Measurements from ENCODE around the gene C1RL. TPM values are rescaled to one million over a fixed set of nuclear protein-coding genes. Genes with fewer than 3 reads are reported as not detected.
A peak's percentile ranks its signal among the peaks of the same experiment; 100 is the strongest.

The C1RL gene
- total RNA-seq (2021) = 70.4 and 72.9 TPM in 2 replicates
- percentile 87 among the genes with signal in this experiment for Bru-seq, nascent RNA
- percentile 93 among the genes with signal in this experiment for BruChase-seq, experiment 1, labeled RNA remaining after a 2-hour chase
- percentile 87 among the genes with signal in this experiment for BruChase-seq, experiment 2, labeled RNA remaining after a 6-hour chase
- long read RNA-seq, partial matches to known transcripts = 3 of 17 reads
- long read RNA-seq, other reads (novel, unspliced or antisense) = 11 of 17 reads

- DNase-seq = peak; percentile 72 to 91
- peak within 1 kb of the TSS; percentile 88 for H2AFZ ChIP-seq
- POLR2A ChIA-PET (ENCODE audit: unreplicated experiment) = interaction anchor here (0.5 to 2.3 kb wide), 13 partner anchors 10 to 577 kb away, joined by 3 to 27 read pairs (median 4); partner anchors contain the start of genes C12orf57, GAPDH and RNU7-1
- H3K27ac ChIP-seq = peak within 1 kb of the TSS; percentile 76
- TF ChIP-seq CTCF (conservative IDR thresholded peaks at IDR 0.05) (peak; percentile 97), EZH2 (IDR thresholded peaks at IDR 0.05; ENCODE audit: low read depth) (no peak)
- peaks cover 11% of the 10 kb centered on the region for H3K9me3 ChIP-seq (ENCODE audit: insufficient read depth, low read depth)
- peak within 1 kb of the TSS; percentile 79 for H3K4me3 ChIP-seq
- peaks cover 39% of the 10 kb centered on the region for H3K79me2 ChIP-seq (ENCODE audit: low read depth)
- intact Hi-C loops (cut with micrococcal nuclease; ENCODE audit: unreplicated experiment) = loop anchor here (1.0 to 2.0 kb wide), 7 partner anchors 17 to 240 kb away; partner anchors contain the start of genes C12orf57, C1R, C1S and LPCAT3
- peak within 1 kb of the TSS; percentile 84 for H3K4me2 ChIP-seq
- H4K20me1 ChIP-seq (ENCODE audit: insufficient read depth) = peaks cover 8% of the 10 kb centered on the region; the same call in 1 of the 2 replicates
- H3K4me1 ChIP-seq (replicated peaks; ENCODE audit: insufficient read depth) = peaks cover 28% of the 10 kb centered on the region
- H3F3A ChIP-seq (ENCODE audit: insufficient read depth, low read depth) = peaks cover 27% of the 10 kb centered on the region
- CTCF ChIA-PET = interaction anchor here (0.5 to 2.7 kb wide), 13 partner anchors 16 to 502 kb away, joined by 3 to 15 read pairs (median 4); partner anchors contain the start of genes C12orf57, RNU7-1 and USP5
- H3K36me3 ChIP-seq (ENCODE audit: low read depth) = peaks cover 20% of the 10 kb centered on the region
- no peaks in the 10 kb centered on the region for H3K9me2 ChIP-seq (ENCODE audit: insufficient read depth)
- no peaks in the 10 kb centered on the region for H3K27me3 ChIP-seq (ENCODE audit: insufficient read depth, low read depth)
- BruUV-seq (replicated peaks) = no TSS peak
These were observed at the start of gene C1RL for GRCh38 chr12:7108796-7109571. Gene C1RL (minus strand): TSS chr12:7109214. CDS start chr12:7109180, 34 bp downstream.

GRCh38 chr12:7157391-7157790 is 48.4 kb upstream of the C1RL start:
- no TSS peak for BruUV-seq (replicated peaks)
- H3K4me3 ChIP-seq = no peak overlapping the region
- ChIA-PET CTCF (no interaction called here), POLR2A (ENCODE audit: unreplicated experiment) (no interaction called here)
- peaks cover 35% of the 10 kb centered on the region for H3K4me1 ChIP-seq (replicated peaks; ENCODE audit: insufficient read depth)
- intact Hi-C loops (cut with micrococcal nuclease; ENCODE audit: unreplicated experiment) = no loop called here
- H3K9me2 ChIP-seq (ENCODE audit: insufficient read depth) = no peaks in the 10 kb centered on the region
- no peak overlapping the region for H3K27ac ChIP-seq
- no peaks in the 10 kb centered on the region for H4K20me1 ChIP-seq (ENCODE audit: insufficient read depth)
- no peak overlapping the region for H2AFZ ChIP-seq
- H3K36me3 ChIP-seq (ENCODE audit: low read depth) = peaks cover 3% of the 10 kb centered on the region; the same call in 1 of the 2 replicates
- no peaks in the 10 kb centered on the region for H3K79me2 ChIP-seq (ENCODE audit: low read depth)
- peaks cover 37% of the 10 kb centered on the region for H3F3A ChIP-seq (ENCODE audit: insufficient read depth, low read depth)
- H3K9me3 ChIP-seq (ENCODE audit: insufficient read depth, low read depth) = no peaks in the 10 kb centered on the region
- no peak overlapping the region for H3K4me2 ChIP-seq
- no peak for TF ChIP-seq EZH2 (IDR thresholded peaks at IDR 0.05; ENCODE audit: low read depth)
- no peak for TF ChIP-seq CTCF (conservative IDR thresholded peaks at IDR 0.05)
- H3K27me3 ChIP-seq (ENCODE audit: insufficient read depth, low read depth) = no peaks in the 10 kb centered on the region
- peak in 1 of 2 experiments; percentile 3 for DNase-seq

Data from PC-9 (cell line).